ENCODE data around the gene LRWD1.
"Not testable (repeated sequence)": the region's sequence is repeated elsewhere in the genome, so short reads cannot be mapped to it uniquely, and the experiment has no call there.

LRWD1 gene

GRCh38 chr7:102498321-102498720 lies 33.5 kb downstream of the LRWD1 start:
- not testable (repeated sequence) for DNase-seq

GRCh38 chr7:102503141-102503540 lies 38.4 kb downstream of the LRWD1 start:
- not testable (repeated sequence) for DNase-seq

GRCh38 chr7:102505298-102506185 lies 40.8 kb downstream of the LRWD1 start:
- not testable (repeated sequence) for DNase-seq

GRCh38 chr7:102507410-102508088 lies 42.8 kb downstream of the LRWD1 start:
- not testable (repeated sequence) for DNase-seq

- not testable (repeated sequence) for DNase-seq
Measured at GRCh38 chr7:102510575-102510974, 45.8 kb downstream of the LRWD1 start.

GRCh38 chr7:102511860-102512522 lies 47.2 kb downstream of the LRWD1 start:
- DNase-seq = not testable (repeated sequence)

- DNase-seq = not testable (repeated sequence)
Measured at GRCh38 chr7:102512642-102513221, 47.9 kb downstream of the LRWD1 start.

GRCh38 chr7:102514881-102515721 lies 50.3 kb downstream of the LRWD1 start:
- not testable (repeated sequence) for DNase-seq

GRCh38 chr7:102515889-102516288 lies 51.1 kb downstream of the LRWD1 start:
- DNase-seq = not testable (repeated sequence)

- not testable (repeated sequence) for DNase-seq
Measured at GRCh38 chr7:102516951-102517350, 52.2 kb downstream of the LRWD1 start.

- not testable (repeated sequence) for DNase-seq
Measured at GRCh38 chr7:102517550-102518147, 52.9 kb downstream of the LRWD1 start, which contains the start of gene RASA4B. RASA4B (minus strand) TSS chr7:102517777; CDS start chr7:102517710, 67 bp downstream.

- DNase-seq = not testable (repeated sequence)
Measured at GRCh38 chr7:102520797-102521196, 56.0 kb downstream of the LRWD1 start.

Data from NCI-H2081 treated with DMSO at 0.1 percent for 48 hours (cell line).